Stromal cell of bone marrow (primary cell): ENCODE data around the gene ALG1L2.
"Not testable (repeated sequence)": the region's sequence is repeated elsewhere in the genome, so short reads cannot be mapped to it uniquely, and the experiment has no call there.

Experiments
- DNase-seq: peaks from one replicate; pipeline ENCODE4 v3.0.0-alpha.2; 2012; ENCODE audit warnings: low read depth

The ALG1L2 gene

GRCh38 chr3:130125406-130125805, 43.8 kb downstream of the ALG1L2 start:
- not testable (repeated sequence) for DNase-seq

- DNase-seq, result not testable (repeated sequence)
Observed at GRCh38 chr3:130136337-130136736, 54.7 kb downstream of the ALG1L2 start.

GRCh38 chr3:130137685-130138084, 56.1 kb downstream of the ALG1L2 start:
- not testable (repeated sequence) for DNase-seq

- not testable (repeated sequence) for DNase-seq
Observed at GRCh38 chr3:130138992-130139391, 57.4 kb downstream of the ALG1L2 start.

- not testable (repeated sequence) for DNase-seq
Observed at GRCh38 chr3:130140756-130141155, 59.1 kb downstream of the ALG1L2 start.

GRCh38 chr3:130143648-130144327, 62.2 kb downstream of the ALG1L2 start:
- DNase-seq, result not testable (repeated sequence)

- DNase-seq, result not testable (repeated sequence)
Observed at GRCh38 chr3:130144328-130144650, 62.7 kb downstream of the ALG1L2 start.

GRCh38 chr3:130145456-130145855, 63.8 kb downstream of the ALG1L2 start:
- not testable (repeated sequence) for DNase-seq

GRCh38 chr3:130146465-130146864, 64.8 kb downstream of the ALG1L2 start:
- not testable (repeated sequence) for DNase-seq
